Heart left ventricle (tissue), 16 donors: Measurements from ENCODE around the gene GXYLT2. TPM values are rescaled to one million over a fixed set of nuclear protein-coding genes. Genes with fewer than 3 reads are reported as not detected.

Experiments used
- ATAC-seq, 4 donors: fragments of 200-7000 bp; cut with Tn5 transposase; one replicate each; pipeline ENCODE4 v1.9.1; 2020 to 2022; ENCODE audit warnings: moderate library complexity in 4 of 4, mild to moderate bottlenecking in 3 of 4, moderate number of reproducible peaks in 1 of 4
- DNase-seq, 5 donors: peaks; one replicate each; pipeline ENCODE4 v3.0.0-alpha.2; 2020
- H3K27ac ChIP-seq, 12 donors: fragments of 200-600 bp; sonication (generic) in 4 of 12; one replicate each; pipeline versions ENCODE4 v1.5.0 to v1.8.0; 2016 to 2022; ENCODE audit warnings: mild to moderate bottlenecking in 2 of 12
- H3K27me3 ChIP-seq, 9 donors: fragments of 200-600 bp; sonication (generic) in 2 of 9; one replicate each; pipeline versions ENCODE4 v1.5.1 to v1.8.0; 2016 to 2022; ENCODE audit warnings: mild to moderate bottlenecking in 3 of 9
- H3K36me3 ChIP-seq, 9 donors: fragments of 200-600 bp; sonication (generic) in 2 of 9; one replicate each; pipeline versions ENCODE4 v1.5.0 to v1.8.0; 2018 to 2022; ENCODE audit warnings: mild to moderate bottlenecking in 2 of 9
- H3K4me1 ChIP-seq, 12 donors: fragments of 200-600 bp; sonication (generic) in 4 of 12; one replicate each; pipeline versions ENCODE4 v1.5.0 to v1.8.0; 2016 to 2022; ENCODE audit warnings: mild to moderate bottlenecking in 3 of 12
- H3K4me3 ChIP-seq, 12 donors: fragments of 200-600 bp; sonication (generic) in 4 of 12; one replicate each; pipeline versions ENCODE4 v1.5.0 to v1.8.0; 2017 to 2022; ENCODE audit warnings: mild to moderate bottlenecking in 9 of 12, moderate library complexity in 4 of 12
- H3K9me3 ChIP-seq, 12 donors: fragments of 200-600 bp; sonication (generic) in 4 of 12; one replicate each; pipeline versions ENCODE4 v1.5.0 to v1.8.0; 2016 to 2022; ENCODE audit warnings: mild to moderate bottlenecking in 1 of 12
- POLR2A ChIP-seq, 2 donors: fragments of 450-650 bp; IDR thresholded peaks; one replicate each; pipeline ENCODE4 v1.6.1; 2017; ENCODE audit warnings: antibody characterized with exemption in 2 of 2, mild to moderate bottlenecking in 2 of 2, moderate library complexity in 2 of 2
- WGBS, 4 donors: extraction: QIAGEN DNeasy Blood & Tissue Kit in 2 of 4; methylation state at CpG; one replicate each; pipeline versions ENCODE4 v1.1.5 to v1.1.7; 2013 to 2018; 5-methylcytosine and 5-hydroxymethylcytosine counted together
- intact Hi-C, 10 donors: fragments of 100-400 bp; cut with DNase I; formaldehyde crosslinking; loops; one replicate each; pipeline versions ENCODE4 v1.11.1 to v1.14.2; 2022
- polyA plus RNA-seq, 2 donors: library from polyadenylated mRNA; stranded (reverse); fragments of 200-250 nt; gene quantifications; one replicate each; pipeline ENCODE4 v1.2.3, GENCODE V29; 2013
- total RNA-seq, 9 donors: library from RNA; depleted of rRNA in 2 of 9; stranded (reverse); fragments of >200 nt in 2 of 9; fragmentation: NEBNext Ultra II Directional in 3 of 9; extraction: Animal tissue kit (Norgen Biotek cat#: 25700) in 3 of 9; gene quantifications; one replicate each; pipeline versions ENCODE4 v1.1.0 to v1.2.4, GENCODE V29; 2016 to 2023
- TF ChIP-seq, protein P1 (sequence below), 12 donors: fragments of 200-600 bp; sonication (generic) in 4 of 12; IDR thresholded peaks; one replicate each; pipeline versions ENCODE4 v1.5.0 to v1.8.0; 2018 to 2022; ENCODE audit warnings: antibody characterized with exemption in 12 of 12, mild to moderate bottlenecking in 5 of 12
- donor health status: ischemic (EF 13 %, LVEDD 7.1; RV severe dilation, severe dysfunction).
- donor health status: healthy with polysubstance abuse.
- donor health status: DM: no; HTN: yes; CAD: no.
- donor health status: DM: no; HTN: no; CAD: no.
- donor health status: ischemic (EF 25% LVEDD 6.9; RV normal size, moderate dysfunction).
- donor health status: ischemic (EF 25% LVEDD 5.7; RV mildly dilated, moderate dysfunction).
- donor health status: healthy.
- donor health status: DM: yes; HTN: yes; CAD: no.
- donor health status: ischemic (EF 35%, LVEDD 5.7; RV mildly dilated, moderate dysfunction).
- donor health status: nonischemic (EF 11% LVEDD 7.7; RV severe dilation, severe dysfunction).
- donor health status: DM: yes; HTN: yes; CAD: no.
- donor health status: PGD.
- donor health status: ischemic (EF 29% LVEDD 5.4; RV normal size, mild dysfunction).
- donor health status: nonischemic (EF 23%, LVEDD 6.1; RV moderate dilation, normal function).

Gene GXYLT2
- total and polyA plus RNA-seq, 11 donors = 3.4 to 35.2 (median 15.0) TPM

DNA sequence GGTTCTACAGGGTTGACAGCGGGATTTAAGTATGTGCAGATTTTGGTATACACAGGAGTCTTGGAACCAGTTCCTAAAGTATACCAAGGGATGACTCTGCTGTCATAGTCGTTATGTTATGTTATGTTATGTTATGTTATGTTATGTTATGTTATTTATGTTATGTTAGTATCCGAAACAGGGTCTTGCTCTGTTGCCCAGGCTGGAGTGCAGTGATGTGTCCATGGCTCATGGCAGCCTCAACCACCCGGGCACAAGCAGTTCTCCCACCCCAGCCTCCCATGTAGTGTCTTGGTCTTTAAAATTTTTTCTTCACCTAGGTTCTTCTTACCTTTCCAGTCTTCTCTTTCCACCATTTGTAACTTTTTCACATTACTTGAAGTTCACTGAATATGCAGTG, 130.5 kb downstream of the GXYLT2 start:
- DNase-seq (no peak), ATAC-seq (no peak)
- no peak overlapping the region for H3K4me3 ChIP-seq
- peaks cover 0 to 61% (median 25%) of the 10 kb centered on the region in 12 donors for H3K4me1 ChIP-seq
- H3K9me3 ChIP-seq = no peaks in the 10 kb centered on the region
- no peaks in the 10 kb centered on the region for H3K27me3 ChIP-seq
- WGBS, 4 donors = 89 to 97% (median 93%) methylated on average over 4 of the region's 4 CpGs
- intact Hi-C loops = no loop called here
- H3K36me3 ChIP-seq = peaks cover 0 to 10% (median 0%) of the 10 kb centered on the region in 9 donors
- no peak overlapping the region for H3K27ac ChIP-seq
- no peak for TF ChIP-seq POLR2A (IDR thresholded peaks at IDR 0.05)
- TF ChIP-seq, protein P1, sequence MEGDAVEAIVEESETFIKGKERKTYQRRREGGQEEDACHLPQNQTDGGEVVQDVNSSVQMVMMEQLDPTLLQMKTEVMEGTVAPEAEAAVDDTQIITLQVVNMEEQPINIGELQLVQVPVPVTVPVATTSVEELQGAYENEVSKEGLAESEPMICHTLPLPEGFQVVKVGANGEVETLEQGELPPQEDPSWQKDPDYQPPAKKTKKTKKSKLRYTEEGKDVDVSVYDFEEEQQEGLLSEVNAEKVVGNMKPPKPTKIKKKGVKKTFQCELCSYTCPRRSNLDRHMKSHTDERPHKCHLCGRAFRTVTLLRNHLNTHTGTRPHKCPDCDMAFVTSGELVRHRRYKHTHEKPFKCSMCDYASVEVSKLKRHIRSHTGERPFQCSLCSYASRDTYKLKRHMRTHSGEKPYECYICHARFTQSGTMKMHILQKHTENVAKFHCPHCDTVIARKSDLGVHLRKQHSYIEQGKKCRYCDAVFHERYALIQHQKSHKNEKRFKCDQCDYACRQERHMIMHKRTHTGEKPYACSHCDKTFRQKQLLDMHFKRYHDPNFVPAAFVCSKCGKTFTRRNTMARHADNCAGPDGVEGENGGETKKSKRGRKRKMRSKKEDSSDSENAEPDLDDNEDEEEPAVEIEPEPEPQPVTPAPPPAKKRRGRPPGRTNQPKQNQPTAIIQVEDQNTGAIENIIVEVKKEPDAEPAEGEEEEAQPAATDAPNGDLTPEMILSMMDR (IDR thresholded peaks at IDR 0.05) = no peak

DNA sequence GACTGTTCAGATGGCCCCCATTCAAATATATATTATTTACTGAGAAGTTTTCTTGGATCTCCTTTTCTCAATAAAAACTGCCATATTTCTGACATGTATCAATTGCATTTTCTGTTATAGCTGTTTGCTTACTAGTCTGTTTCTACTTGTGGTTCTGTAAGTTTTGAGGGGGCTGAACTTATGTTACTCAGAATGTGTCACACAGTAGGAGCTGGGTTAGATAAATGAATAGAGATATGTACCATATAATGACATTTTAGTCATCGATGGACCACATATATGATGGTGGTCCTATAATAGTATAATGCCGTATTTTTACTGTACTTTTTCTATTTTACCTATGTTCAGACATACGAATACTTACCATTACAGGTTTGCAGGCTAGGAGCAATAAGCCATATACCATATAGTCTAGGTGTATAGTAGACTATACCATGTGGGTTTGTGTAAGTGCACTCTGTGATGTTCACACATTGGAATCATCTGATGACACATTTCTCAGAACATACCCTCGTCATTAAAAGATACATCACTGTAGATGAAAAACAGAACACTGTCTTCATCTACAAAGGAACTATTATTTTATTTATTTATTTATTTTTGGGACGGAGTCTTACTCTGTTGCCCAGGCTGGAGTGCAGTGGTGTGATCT, 131.1 kb downstream of the GXYLT2 start:
- TF ChIP-seq, protein P1 (IDR thresholded peaks at IDR 0.05) = no peak
- TF ChIP-seq POLR2A (IDR thresholded peaks at IDR 0.05) = no peak
- Histone ChIP-seq H3K4me1 (peaks cover 0 to 55% (median 27%) of the 10 kb centered on the region in 12 donors), H3K27ac (no peak overlapping the region), H3K27me3 (no peaks in the 10 kb centered on the region), H3K4me3 (no peak overlapping the region), H3K36me3 (peaks cover 0 to 10% (median 0%) of the 10 kb centered on the region in 9 donors), H3K9me3 (no peaks in the 10 kb centered on the region)
- ATAC-seq = no peak
- intact Hi-C loops = no loop called here
- DNase-seq = no peak
- 64 to 88% (median 75%) methylated on average over 5 of the region's 5 CpGs for WGBS, 4 donors

DNA sequence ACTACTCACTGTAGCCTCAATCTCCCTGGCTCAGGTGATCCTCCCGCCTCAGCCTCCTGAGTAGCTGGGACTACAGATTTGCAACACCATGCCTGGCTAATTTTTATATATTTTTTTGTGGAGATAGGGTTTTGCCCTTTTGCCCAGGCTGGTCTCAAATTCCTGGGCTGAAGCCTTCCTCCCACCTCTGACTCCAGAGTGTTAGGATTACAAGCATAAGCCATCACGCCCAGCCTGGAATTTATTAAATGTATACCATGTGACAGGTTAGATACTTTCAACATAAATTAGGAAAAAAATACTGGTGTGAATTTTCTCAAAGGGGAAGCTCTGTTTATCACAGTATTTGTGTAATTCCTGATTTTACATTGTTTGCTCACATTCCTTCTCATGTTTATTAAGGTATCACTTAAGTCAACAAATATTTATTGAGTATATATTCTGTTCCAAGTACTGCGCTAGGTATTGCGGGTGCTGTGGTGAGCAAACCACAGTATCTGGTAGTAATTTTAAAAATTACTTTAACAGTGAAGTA, 133.5 kb downstream of the GXYLT2 start:
- H3K9me3 ChIP-seq = no peaks in the 10 kb centered on the region
- H3K4me1 ChIP-seq = peaks cover 5 to 75% (median 43%) of the 10 kb centered on the region in 12 donors
- no peak overlapping the region for H3K4me3 ChIP-seq
- ATAC-seq (no peak), DNase-seq (no peak)
- intact Hi-C loops = no loop called here
- no peaks in the 10 kb centered on the region for H3K27me3 ChIP-seq
- H3K36me3 ChIP-seq = peaks cover 0 to 6% (median 0%) of the 10 kb centered on the region in 9 donors
- TF ChIP-seq, protein P1 (IDR thresholded peaks at IDR 0.05) = no peak
- no peak for TF ChIP-seq POLR2A (IDR thresholded peaks at IDR 0.05)
- 50 to 71% (median 65%) methylated on average over 4 of the region's 4 CpGs for WGBS, 4 donors
- no peak overlapping the region for H3K27ac ChIP-seq

GRCh38 chr3:73024836-73025235, 137.0 kb downstream of the GXYLT2 start:
- no peak overlapping the region for H3K4me3 ChIP-seq
- peaks cover 8 to 69% (median 41%) of the 10 kb centered on the region in 12 donors for H3K4me1 ChIP-seq
- no peaks in the 10 kb centered on the region for H3K9me3 ChIP-seq
- no peak overlapping the region for H3K27ac ChIP-seq
- no peaks in the 10 kb centered on the region for H3K27me3 ChIP-seq
- no peak for DNase-seq
- ATAC-seq = no peak
- intact Hi-C loops = no loop called here
- no peak for TF ChIP-seq POLR2A (IDR thresholded peaks at IDR 0.05)
- TF ChIP-seq, protein P1 (IDR thresholded peaks at IDR 0.05) = no peak
- H3K36me3 ChIP-seq = no peaks in the 10 kb centered on the region
